Astrocyte (in vitro differentiated cells and primary cell): ENCODE measurements around the gene NTN1. TPM values are rescaled to one million over a fixed set of nuclear protein-coding genes. Genes with fewer than 3 reads are reported as not detected.

Experiments
- DNase-seq: peaks from one replicate; pipeline ENCODE4 v3.0.0-alpha.2; 2010; ENCODE audit warnings: low read depth
- FAIRE-seq: peaks from 2 replicates; lab custom pipeline; 2011; peaks lifted over from hg19 to GRCh38; lab: Jason Lieb, UNC
- H2AFZ ChIP-seq: 2 replicates; pipeline ENCODE4 v1.6.0; 2012; ENCODE audit warnings: low read depth, low read length, inconsistent platforms
- H3K27ac ChIP-seq: 2 replicates; pipeline ENCODE4 v1.5.1; 2011; ENCODE audit warnings: low read depth, low read length, inconsistent platforms
- H3K27me3 ChIP-seq: 2 replicates; pipeline ENCODE4 v1.6.0; 2011; ENCODE audit warnings: low read length, inconsistent platforms; ENCODE audit not compliant: insufficient read depth
- H3K36me3 ChIP-seq: 2 replicates; pipeline ENCODE4 v1.5.1; 2011; ENCODE audit warnings: low read length, inconsistent platforms; ENCODE audit not compliant: insufficient read depth
- H3K4me1 ChIP-seq: 2 replicates; pipeline ENCODE4 v1.5.1; 2011; ENCODE audit warnings: low read length, inconsistent platforms; ENCODE audit not compliant: insufficient read depth
- H3K4me2 ChIP-seq: 2 replicates; pipeline ENCODE4 v1.6.0; 2012; ENCODE audit warnings: low read length, inconsistent platforms
- H3K4me3 ChIP-seq: 2 replicates; pipeline ENCODE4 v1.5.1; 2011; ENCODE audit warnings: low read depth, mild to moderate bottlenecking, low read length, inconsistent platforms; ENCODE audit not compliant: insufficient read depth
- H3K79me2 ChIP-seq: 2 replicates; pipeline ENCODE4 v1.6.0; 2012; ENCODE audit warnings: mild to moderate bottlenecking, low read length, inconsistent platforms; ENCODE audit not compliant: insufficient read depth
- H3K9ac ChIP-seq: 2 replicates; pipeline ENCODE4 v1.6.0; 2012; ENCODE audit warnings: mild to moderate bottlenecking, low read length, inconsistent platforms
- H3K9me3 ChIP-seq: 2 replicates; pipeline ENCODE4 v1.5.1; 2012; ENCODE audit warnings: low read depth, mild to moderate bottlenecking, low read length, inconsistent platforms; ENCODE audit not compliant: insufficient read depth
- H4K20me1 ChIP-seq: 2 replicates; pipeline ENCODE4 v1.6.0; 2012; ENCODE audit warnings: low read length, inconsistent platforms; ENCODE audit not compliant: insufficient read depth
- H3K27ac Mint-ChIP-seq: one replicate; pipeline ENCODE4 v1.8.0; 2021; ENCODE audit warnings: mild to moderate bottlenecking, mixed read lengths; ENCODE audit not compliant: unreplicated experiment
- H3K27me3 Mint-ChIP-seq: one replicate; pipeline ENCODE4 v1.8.0; 2021; ENCODE audit warnings: low read depth, mixed read lengths; ENCODE audit not compliant: unreplicated experiment
- H3K36me3 Mint-ChIP-seq: one replicate; pipeline ENCODE4 v1.8.0; 2021; ENCODE audit warnings: low read depth, mixed read lengths; ENCODE audit not compliant: unreplicated experiment
- H3K4me1 Mint-ChIP-seq: one replicate; pipeline ENCODE4 v1.8.0; 2021; ENCODE audit warnings: low read depth, mixed read lengths; ENCODE audit not compliant: unreplicated experiment
- H3K4me3 Mint-ChIP-seq: one replicate; pipeline ENCODE4 v1.8.0; 2021; ENCODE audit warnings: mild to moderate bottlenecking, moderate library complexity, mixed read lengths; ENCODE audit not compliant: unreplicated experiment
- H3K9me3 Mint-ChIP-seq: one replicate; pipeline ENCODE4 v1.8.0; 2021; ENCODE audit warnings: mild to moderate bottlenecking, mixed read lengths; ENCODE audit not compliant: unreplicated experiment
- CTCF ChIP-seq: IDR thresholded peaks from 2 replicates; pipeline ENCODE4 v1.5.1; 2011; ENCODE audit warnings: low read depth, mild to moderate bottlenecking, inconsistent platforms, low read length, moderate library complexity; ENCODE audit not compliant: insufficient read depth
- EZH2 ChIP-seq: IDR thresholded peaks from 2 replicates; pipeline ENCODE4 v1.6.1; 2012; ENCODE audit warnings: mild to moderate bottlenecking, low read length, inconsistent platforms; ENCODE audit not compliant: insufficient read depth
- total RNA-seq: library from RNA; stranded (reverse); gene quantifications from 2 replicates; pipeline ENCODE4 v1.2.1, GENCODE V29; 2021

The NTN1 gene
- total RNA-seq, 1 donor from 2014 or later = 9.8 TPM

- Mint-ChIP-seq H3K27me3 (peaks cover 4% of the 10 kb centered on the region), H3K4me3 (no peak overlapping the region), H3K4me1 (no peaks in the 10 kb centered on the region), H3K9me3 (peaks cover 10% of the 10 kb centered on the region), H3K27ac (no peak overlapping the region), H3K36me3 (peaks cover 4% of the 10 kb centered on the region)
- Histone ChIP-seq H3K79me2 (no peaks in the 10 kb centered on the region), H2AFZ (no peak overlapping the region), H3K4me2 (no peak overlapping the region), H3K4me3 (no peak overlapping the region), H3K9me3 (no peaks in the 10 kb centered on the region), H3K9ac (no peak overlapping the region), H3K27me3 (no peaks in the 10 kb centered on the region), H3K36me3 (no peaks in the 10 kb centered on the region), H3K27ac (no peak overlapping the region), H4K20me1 (no peaks in the 10 kb centered on the region), H3K4me1 (peaks cover 14% of the 10 kb centered on the region)
- FAIRE-seq (no peak), DNase-seq (no peak)
- TF ChIP-seq EZH2 (no peak), CTCF (no peak)
Measured at GRCh38 chr17:9233271-9233599, 211.9 kb downstream of the NTN1 start.

GRCh38 chr17:9233761-9234160 is 212.5 kb downstream of the NTN1 start:
- Mint-ChIP-seq H3K36me3 (peaks cover 5% of the 10 kb centered on the region), H3K27ac (no peak overlapping the region), H3K9me3 (peaks cover 10% of the 10 kb centered on the region), H3K4me1 (no peaks in the 10 kb centered on the region), H3K4me3 (no peak overlapping the region), H3K27me3 (peaks cover 6% of the 10 kb centered on the region)
- Histone ChIP-seq H3K9me3 (no peaks in the 10 kb centered on the region), H4K20me1 (no peaks in the 10 kb centered on the region), H3K9ac (no peak overlapping the region), H3K27ac (no peak overlapping the region), H3K36me3 (no peaks in the 10 kb centered on the region), H2AFZ (no peak overlapping the region), H3K79me2 (no peaks in the 10 kb centered on the region), H3K4me2 (no peak overlapping the region), H3K4me1 (peaks cover 9% of the 10 kb centered on the region), H3K4me3 (no peak overlapping the region), H3K27me3 (no peaks in the 10 kb centered on the region)
- TF ChIP-seq EZH2 (no peak), CTCF (no peak)
- DNase-seq (no peak), FAIRE-seq (no peak)

- Histone ChIP-seq H3K79me2 (no peaks in the 10 kb centered on the region), H3K36me3 (no peaks in the 10 kb centered on the region), H3K27ac (no peak overlapping the region), H3K4me2 (no peak overlapping the region), H4K20me1 (no peaks in the 10 kb centered on the region), H3K27me3 (no peaks in the 10 kb centered on the region), H2AFZ (no peak overlapping the region), H3K9me3 (no peaks in the 10 kb centered on the region), H3K9ac (no peak overlapping the region), H3K4me3 (no peak overlapping the region), H3K4me1 (peaks cover 8% of the 10 kb centered on the region)
- TF ChIP-seq EZH2 = no peak
- TF ChIP-seq CTCF = no peak
- no peak for DNase-seq
- Mint-ChIP-seq H3K36me3 (peaks cover 8% of the 10 kb centered on the region), H3K27ac (no peak overlapping the region), H3K4me3 (no peak overlapping the region), H3K4me1 (no peaks in the 10 kb centered on the region), H3K9me3 (peaks cover 10% of the 10 kb centered on the region), H3K27me3 (peaks cover 7% of the 10 kb centered on the region)
- no peak for FAIRE-seq
Measured at GRCh38 chr17:9234389-9234945, 213.2 kb downstream of the NTN1 start.
